ENCODE results near the gene PIN1. TPM values are rescaled to one million over a fixed set of nuclear protein-coding genes. Genes with fewer than 3 reads are reported as not detected.

PIN1 gene
- total RNA-seq, 3 donors from 2014 or later (not counting 1 experiment from before 2014, with no cell fraction given) = 68.3 to 82.6 (median 74.8) TPM

GRCh38 chr19:9883231-9883758 lies 48.2 kb downstream of the PIN1 start:
- Histone ChIP-seq H3K4me3 (ENCODE audit: low read length) (no peak overlapping the region), H3K27ac (ENCODE audit: low read length) (no peak overlapping the region), H3K36me3 (ENCODE audit: control insufficient read depth, insufficient read depth, low read length) (no peaks in the 10 kb centered on the region), H3K27me3 (ENCODE audit: control insufficient read depth, insufficient read depth, low read length) (no peaks in the 10 kb centered on the region), H3K9me3 (ENCODE audit: control insufficient read depth, insufficient read depth, low read length) (no peaks in the 10 kb centered on the region), H3K4me1 (ENCODE audit: control insufficient read depth, insufficient read depth, low read length) (no peaks in the 10 kb centered on the region)
- no peak overlapping the region for H3K27ac Mint-ChIP-seq
- H3K36me3 Mint-ChIP-seq = no peaks in the 10 kb centered on the region
- intact Hi-C loops (cut with micrococcal nuclease) = no loop called here
- WGBS (ENCODE audit: insufficient coverage) = 80% methylated on average over 10 of the region's 10 CpGs
- H3K4me3 Mint-ChIP-seq = no peak overlapping the region
- H3K4me1 Mint-ChIP-seq = no peaks in the 10 kb centered on the region
- no peak for TF ChIP-seq CTCF (IDR thresholded peaks at IDR 0.05)
- no peaks in the 10 kb centered on the region for H3K9me3 Mint-ChIP-seq
- H3K27me3 Mint-ChIP-seq (ENCODE audit: low read depth in 2 of 2) = peaks cover 8 to 13% of the 10 kb centered on the region in 2 donors
- ATAC-seq (no peak), DNase-seq (no peak)

GRCh38 chr19:9883764-9884163 lies 48.6 kb downstream of the PIN1 start:
- H3K36me3 ChIP-seq (ENCODE audit: control insufficient read depth, insufficient read depth, low read length) = no peaks in the 10 kb centered on the region
- no peaks in the 10 kb centered on the region for H3K9me3 ChIP-seq (ENCODE audit: control insufficient read depth, insufficient read depth, low read length)
- Mint-ChIP-seq H3K4me1 (no peaks in the 10 kb centered on the region), H3K9me3 (no peaks in the 10 kb centered on the region), H3K27me3 (ENCODE audit: low read depth in 2 of 2) (peaks cover 12 to 16% of the 10 kb centered on the region in 2 donors), H3K36me3 (no peaks in the 10 kb centered on the region), H3K4me3 (no peak overlapping the region), H3K27ac (no peak overlapping the region)
- 90% methylated on average over 12 of the region's 12 CpGs for whole genome bisulfite sequencing (ENCODE audit: insufficient coverage)
- DNase-seq (no peak), ATAC-seq (no peak)
- TF ChIP-seq CTCF (IDR thresholded peaks at IDR 0.05) = no peak
- intact Hi-C loops (cut with micrococcal nuclease) = no loop called here
- H3K4me3 ChIP-seq (ENCODE audit: low read length) = no peak overlapping the region
- no peaks in the 10 kb centered on the region for H3K4me1 ChIP-seq (ENCODE audit: control insufficient read depth, insufficient read depth, low read length)
- H3K27ac ChIP-seq (ENCODE audit: low read length) = no peak overlapping the region
- H3K27me3 ChIP-seq (ENCODE audit: control insufficient read depth, insufficient read depth, low read length) = no peaks in the 10 kb centered on the region

- no peaks in the 10 kb centered on the region for H3K36me3 ChIP-seq (ENCODE audit: control insufficient read depth, insufficient read depth, low read length)
- no peaks in the 10 kb centered on the region for H3K27me3 ChIP-seq (ENCODE audit: control insufficient read depth, insufficient read depth, low read length)
- intact Hi-C loops (cut with micrococcal nuclease) = no loop called here
- no peaks in the 10 kb centered on the region for H3K9me3 ChIP-seq (ENCODE audit: control insufficient read depth, insufficient read depth, low read length)
- no peaks in the 10 kb centered on the region for H3K4me1 Mint-ChIP-seq
- WGBS (ENCODE audit: insufficient coverage) = 75% methylated on average over 8 of the region's 8 CpGs
- H3K4me1 ChIP-seq (ENCODE audit: control insufficient read depth, insufficient read depth, low read length) = no peaks in the 10 kb centered on the region
- no peak overlapping the region for H3K27ac ChIP-seq (ENCODE audit: low read length)
- DNase-seq = no peak
- H3K9me3 Mint-ChIP-seq = no peaks in the 10 kb centered on the region
- ATAC-seq = no peak
- H3K27ac Mint-ChIP-seq = no peak overlapping the region
- peaks cover 12 to 16% of the 10 kb centered on the region in 2 donors for H3K27me3 Mint-ChIP-seq (ENCODE audit: low read depth in 2 of 2)
- TF ChIP-seq CTCF (IDR thresholded peaks at IDR 0.05) = no peak
- H3K4me3 Mint-ChIP-seq = no peak overlapping the region
- H3K36me3 Mint-ChIP-seq = no peaks in the 10 kb centered on the region
- no peak overlapping the region for H3K4me3 ChIP-seq (ENCODE audit: low read length)
Measured at GRCh38 chr19:9885077-9885552, 50.0 kb downstream of the PIN1 start.

Data from natural killer cell (primary cell).